NT2/D1 (cell line): Measurements from ENCODE around the gene UBE2J2.

ENCODE experiments used
- SUZ12 ChIP-seq: IDR thresholded peaks from 2 replicates; pipeline ENCODE4 v1.6.1; 2011; ENCODE audit not compliant: insufficient read length, insufficient read depth; ENCODE audit errors: extremely low read depth
- YY1 ChIP-seq: IDR thresholded peaks from 2 replicates; pipeline ENCODE4 v1.6.1; 2011; ENCODE audit not compliant: insufficient read length, insufficient read depth
- ZNF274 ChIP-seq: IDR thresholded peaks from 2 replicates; pipeline ENCODE4 v1.6.1; 2011; ENCODE audit warnings: mild to moderate bottlenecking, low read depth, low read length

DNA sequence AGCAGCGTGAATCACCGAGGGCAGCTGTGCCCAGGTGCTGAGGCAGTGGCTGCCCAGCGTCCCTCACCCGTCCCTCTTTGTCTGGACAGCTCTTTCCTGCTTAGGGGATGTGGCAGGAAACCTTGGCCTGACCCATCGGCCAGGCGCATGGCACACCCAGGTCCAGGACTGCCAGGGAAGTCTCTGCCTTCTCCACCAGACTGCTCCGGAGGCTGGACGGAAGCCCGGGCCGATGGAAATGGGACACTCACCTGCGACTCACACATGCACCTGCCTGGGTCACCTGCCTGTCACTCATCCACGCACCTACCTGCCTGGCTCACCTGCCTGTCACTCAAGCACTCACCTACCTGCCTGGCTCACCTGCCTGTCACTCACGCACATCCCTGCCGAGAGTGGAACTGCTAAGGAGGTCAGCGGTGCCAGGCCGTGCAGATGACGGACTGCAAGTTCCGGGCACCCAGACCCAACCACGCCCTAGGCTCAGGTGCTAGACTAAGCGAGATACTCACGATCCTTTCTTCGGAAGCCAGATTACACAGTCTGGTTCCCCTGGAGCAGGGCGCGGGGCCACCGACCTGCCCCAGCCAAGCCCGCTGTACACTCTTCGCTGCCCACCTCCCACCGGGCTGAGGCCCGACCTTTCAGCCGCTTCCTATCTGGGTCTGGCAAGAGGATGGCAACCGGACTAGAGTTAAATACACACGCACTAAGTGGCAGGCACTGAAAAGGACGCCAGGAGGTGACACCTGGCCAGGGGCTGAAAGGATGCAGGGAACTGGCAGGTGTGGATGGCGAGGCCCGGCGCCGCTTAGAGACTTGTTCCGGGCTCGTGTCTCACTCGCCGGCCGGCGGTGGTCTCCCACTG, 1.1 kb downstream of the UBE2J2 start:
- TF ChIP-seq ZNF274 (no peak), YY1 (no peak), SUZ12 (no peak)
